Breast epithelium (tissue), 4 donors: ENCODE data around the gene VAV3. TPM values are rescaled to one million over a fixed set of nuclear protein-coding genes. Genes with fewer than 3 reads are reported as not detected.

Source experiments
- DNase-seq, 2 donors: peaks; one replicate each; pipeline ENCODE4 v3.0.0-alpha.2; 2019; ENCODE audit warnings: low spot score in 2 of 2
- H3K27ac ChIP-seq, 2 donors: fragments of 200-600 bp; sonication (generic) in 1 of 2; one replicate each; pipeline ENCODE4 v1.5.1; 2016 to 2019; ENCODE audit warnings: mild to moderate bottlenecking in 1 of 2
- H3K27me3 ChIP-seq, 2 donors: fragments of 200-600 bp; sonication (generic) in 1 of 2; one replicate each; pipeline versions ENCODE4 v1.5.1 to v1.6.0; 2017 to 2019; ENCODE audit warnings: control low read depth in 1 of 2, mild to moderate bottlenecking in 1 of 2
- H3K36me3 ChIP-seq: fragments of 200-600 bp; one replicate; pipeline ENCODE4 v1.5.1; 2019
- H3K4me1 ChIP-seq, 2 donors: fragments of 200-600 bp; sonication (generic); one replicate each; pipeline ENCODE4 v1.5.1; 2016 to 2019; ENCODE audit warnings: control low read depth in 1 of 2
- H3K4me3 ChIP-seq, 3 donors: fragments of 200-600 bp; sonication (generic); 1 replicate in 2 of 3; 2 replicates in 1 of 3; pipeline ENCODE4 v1.5.1; 2016 to 2019; ENCODE audit warnings: mild to moderate bottlenecking in 3 of 3, moderate library complexity in 2 of 3
- H3K9me3 ChIP-seq, 2 donors: fragments of 200-600 bp; sonication (generic) in 1 of 2; one replicate each; pipeline ENCODE4 v1.5.1; 2016 to 2019; ENCODE audit warnings: control low read depth in 1 of 2
- CTCF ChIP-seq, 3 donors: fragments of 450-650 bp; IDR thresholded peaks; one replicate each; pipeline ENCODE4 v1.5.1; 2016 to 2017; ENCODE audit warnings: antibody characterized with exemption in 3 of 3, mild to moderate bottlenecking in 3 of 3, moderate library complexity in 3 of 3
- POLR2A ChIP-seq: fragments of 450-650 bp; IDR thresholded peaks from one replicate; pipeline ENCODE4 v1.6.1; 2016; ENCODE audit warnings: antibody characterized with exemption, mild to moderate bottlenecking, moderate library complexity
- POLR2AphosphoS5 ChIP-seq, 3 donors: sonication (generic); formaldehyde crosslinking; IDR thresholded peaks; one replicate each; pipeline ENCODE4 v1.6.1; 2017; ENCODE audit warnings: antibody characterized with exemption in 3 of 3
- intact Hi-C: fragments of 100-400 bp; cut with DNase I; formaldehyde crosslinking; loops from one replicate; pipeline ENCODE4 v1.15.1; 2023; ENCODE audit warnings: low total_unique reads
- total RNA-seq, 3 donors: library from RNA; depleted of rRNA; stranded (reverse); fragments of >200 nt; gene quantifications; one replicate each; pipeline ENCODE4 v1.1.0, GENCODE V29; 2016

The VAV3 gene
- total RNA-seq, 3 donors from 2014 or later = 8.0 to 153 (median 113) TPM

GRCh38 chr1:107550358-107550757 lies 414.6 kb downstream of the VAV3 start:
- DNase-seq = no peak
- TF ChIP-seq POLR2AphosphoS5 (IDR thresholded peaks at IDR 0.05) = no peak
- TF ChIP-seq CTCF (IDR thresholded peaks at IDR 0.05) = no peak
- TF ChIP-seq POLR2A = no peak

DNA sequence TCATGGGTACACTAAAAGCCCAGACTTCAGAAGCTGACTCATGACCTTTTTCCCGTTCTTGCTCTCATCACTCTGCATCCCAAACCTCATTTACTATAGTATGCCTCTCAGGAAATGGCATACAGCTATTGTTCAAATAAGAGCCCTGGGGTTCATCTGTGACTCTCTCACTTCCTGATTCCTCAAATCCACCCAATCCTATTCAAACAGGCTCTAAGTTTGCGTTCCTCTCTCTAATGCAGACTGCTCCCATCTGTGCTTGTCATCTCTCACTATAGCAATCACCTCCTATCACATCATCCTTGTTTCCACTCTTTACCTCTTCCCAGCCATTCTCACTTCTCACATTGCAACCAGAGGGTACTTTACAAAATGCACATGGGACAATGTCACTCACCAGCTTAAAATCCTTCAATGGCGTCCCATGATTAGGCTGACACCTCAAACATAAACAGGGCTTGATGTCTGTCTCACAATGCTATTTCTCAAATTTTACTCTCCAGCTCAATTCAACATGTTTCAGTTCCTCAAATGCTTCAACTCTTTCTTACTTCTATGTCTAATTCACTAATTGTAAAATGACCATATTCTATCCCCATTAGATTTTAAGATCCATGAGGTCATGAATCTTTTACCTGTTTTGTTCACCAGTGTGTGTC lies 415.7 kb downstream of the VAV3 start:
- Histone ChIP-seq H3K4me3 (no peak overlapping the region), H3K9me3 (no peaks in the 10 kb centered on the region), H3K4me1 (no peaks in the 10 kb centered on the region), H3K27me3 (no peaks in the 10 kb centered on the region), H3K36me3 (no peaks in the 10 kb centered on the region), H3K27ac (no peak overlapping the region)
- no peak for TF ChIP-seq POLR2AphosphoS5 (IDR thresholded peaks at IDR 0.05)
- no peak for TF ChIP-seq CTCF (IDR thresholded peaks at IDR 0.05)
- no peak for TF ChIP-seq POLR2A
- no peak for DNase-seq
- intact Hi-C loops = no loop called here

More at GRCh38 chr1:107550358-107550757, 414.6 kb downstream of the VAV3 start:
- Histone ChIP-seq H3K9me3 (no peaks in the 10 kb centered on the region), H3K27ac (no peak overlapping the region), H3K4me1 (no peaks in the 10 kb centered on the region), H3K27me3 (no peaks in the 10 kb centered on the region), H3K36me3 (no peaks in the 10 kb centered on the region), H3K4me3 (no peak overlapping the region)
- intact Hi-C loops = no loop called here

DNA sequence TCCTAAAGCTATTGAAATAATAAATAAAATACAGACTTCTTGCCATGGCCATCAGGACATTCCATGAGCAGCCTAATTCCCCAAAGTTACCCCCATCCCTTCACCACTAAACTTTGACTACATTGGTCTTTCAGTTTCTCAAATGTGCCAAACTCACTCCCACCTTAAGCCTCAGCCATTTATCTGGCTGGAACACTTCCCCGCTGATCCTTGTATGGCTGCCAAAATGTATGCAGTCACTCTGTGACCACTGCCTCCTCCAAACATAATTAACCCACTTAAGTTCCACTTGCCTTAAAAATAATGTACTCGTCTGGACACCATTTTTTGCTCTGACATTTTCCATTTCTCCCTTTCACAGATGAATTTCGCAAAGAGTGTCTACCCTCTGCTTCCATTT lies 416.7 kb downstream of the VAV3 start:
- Histone ChIP-seq H3K27ac (no peak overlapping the region), H3K9me3 (no peaks in the 10 kb centered on the region), H3K4me1 (no peaks in the 10 kb centered on the region), H3K4me3 (no peak overlapping the region), H3K27me3 (no peaks in the 10 kb centered on the region), H3K36me3 (no peaks in the 10 kb centered on the region)
- DNase-seq = no peak
- intact Hi-C loops = no loop called here
- TF ChIP-seq POLR2AphosphoS5 (IDR thresholded peaks at IDR 0.05) = no peak
- TF ChIP-seq CTCF (IDR thresholded peaks at IDR 0.05) = no peak
- no peak for TF ChIP-seq POLR2A

DNA sequence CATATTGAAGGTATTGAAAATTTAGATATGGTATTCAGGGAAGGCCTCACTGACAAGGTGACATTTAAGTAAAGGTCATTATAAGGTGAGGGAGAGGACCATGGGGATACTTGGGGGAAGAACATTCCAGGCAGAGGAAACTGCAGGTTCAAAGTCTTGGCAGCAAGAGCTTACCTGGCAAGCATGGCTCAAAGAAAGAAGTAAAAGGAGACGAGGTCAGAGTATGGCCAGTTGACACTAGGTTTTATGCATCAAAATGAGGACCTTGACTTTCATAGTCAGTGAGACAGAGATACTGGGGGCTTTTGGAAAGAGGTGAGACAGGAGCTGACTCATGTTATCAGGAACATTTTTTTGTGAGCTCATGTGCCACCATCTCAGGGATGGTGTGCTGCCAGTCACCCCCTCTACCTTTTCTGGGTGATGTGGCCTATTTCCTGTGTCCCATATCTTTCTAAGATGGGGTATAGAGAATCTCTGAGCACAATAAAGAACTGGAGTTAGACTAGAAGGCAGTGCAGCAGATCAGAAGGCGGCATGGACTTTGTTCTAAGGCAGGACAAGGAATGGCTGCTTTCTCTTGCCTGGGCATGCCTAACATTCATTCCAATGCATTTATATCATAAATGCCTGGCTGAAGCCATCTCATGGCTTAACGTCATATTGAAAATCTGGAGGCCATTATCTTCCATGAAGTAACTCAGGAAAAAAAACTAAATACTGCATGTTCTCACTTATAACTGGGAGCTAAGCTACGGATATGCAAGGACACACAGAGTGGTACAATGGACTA lies 417.4 kb downstream of the VAV3 start:
- H3K27ac ChIP-seq = no peak overlapping the region
- no peaks in the 10 kb centered on the region for H3K36me3 ChIP-seq
- no peak overlapping the region for H3K4me3 ChIP-seq
- no peaks in the 10 kb centered on the region for H3K9me3 ChIP-seq
- DNase-seq = no peak
- no peaks in the 10 kb centered on the region for H3K27me3 ChIP-seq
- intact Hi-C loops = no loop called here
- no peaks in the 10 kb centered on the region for H3K4me1 ChIP-seq
- TF ChIP-seq POLR2A = no peak
- no peak for TF ChIP-seq POLR2AphosphoS5 (IDR thresholded peaks at IDR 0.05)
- no peak for TF ChIP-seq CTCF (IDR thresholded peaks at IDR 0.05)

- H3K27ac ChIP-seq = no peak overlapping the region
- no peak for TF ChIP-seq CTCF (IDR thresholded peaks at IDR 0.05)
- no peak for TF ChIP-seq POLR2AphosphoS5 (IDR thresholded peaks at IDR 0.05)
- TF ChIP-seq POLR2A = no peak
- intact Hi-C loops = no loop called here
- H3K4me1 ChIP-seq = no peaks in the 10 kb centered on the region
- H3K36me3 ChIP-seq = no peaks in the 10 kb centered on the region
- H3K4me3 ChIP-seq = no peak overlapping the region
- no peak for DNase-seq
- H3K9me3 ChIP-seq = no peaks in the 10 kb centered on the region
- H3K27me3 ChIP-seq = no peaks in the 10 kb centered on the region
Observed at GRCh38 chr1:107546576-107546975, 418.4 kb downstream of the VAV3 start.
